ENCODE measurements around the gene MYLIP. TPM values are rescaled to one million over a fixed set of nuclear protein-coding genes. Genes with fewer than 3 reads are reported as not detected.

The MYLIP gene
- total and polyA plus RNA-seq, 2 of the 13 experiments (the other 11 are each of a cell fraction or from before 2014, with no cell fraction given) = 3.4 to 10.8 TPM

- intact Hi-C loops (cut with micrococcal nuclease; ENCODE audit: unreplicated experiment) (no loop called here), in situ Hi-C loops (cut with HindIII; ENCODE audit: extremely low pct_ligation_motif_present, low pct_unique_long_range_greater_than_20kb) (no loop called here)
- CTCF ChIA-PET (ENCODE audit: low intra/inter-chr PET ratio, low total read pairs) = interaction anchor here (3.0 kb wide), 1 partner anchor 440 kb away, joined by 19 read pairs; no protein-coding TSS in a partner anchor
- POLR2A ChIA-PET = interaction anchor here (1.3 to 2.3 kb wide), 2 partner anchors 19 to 52 kb away, joined by 5 to 6 read pairs; no protein-coding TSS in a partner anchor
- ATAC-seq (peak; percentile 32), DNase-seq (ENCODE audit: low spot score) (peak; percentile 72), FAIRE-seq (peak; percentile 40)
- no peaks in the 10 kb centered on the region for H3K79me2 ChIP-seq (ENCODE audit: insufficient read depth, low read length)
- H4K20me1 ChIP-seq (ENCODE audit: insufficient read depth, low read length) = no peaks in the 10 kb centered on the region
- H3K9ac ChIP-seq (ENCODE audit: insufficient read depth, low read depth, low read length) = peak overlapping the region; percentile 85; the same call in 1 of the 2 replicates
- H3K27ac ChIP-seq (ENCODE audit: extremely low read length, insufficient read depth, low read length) = peak overlapping the region; percentile 55
- H3K9me3 ChIP-seq (ENCODE audit: low read length) = no peaks in the 10 kb centered on the region
- H2AFZ ChIP-seq (ENCODE audit: low read length) = no peak overlapping the region
- peak overlapping the region; percentile 99 for H3K4me2 ChIP-seq (ENCODE audit: low read depth, low read length)
- peaks cover 26% of the 10 kb centered on the region for H3K4me1 ChIP-seq (ENCODE audit: insufficient read depth, low read length)
- H3K4me3 ChIP-seq (replicated peaks in 1 of 3; ENCODE audit: insufficient read depth in 1 of 3, low read depth in 2 of 3, low read length in 3 of 3) = peak overlapping the region in 2 of 3 experiments; percentile 95; a peak in 3 of 6 replicates
- peaks cover 0 to 17% of the 10 kb centered on the region in 2 experiments; a peak in 2 of 5 replicates for H3K27me3 ChIP-seq (ENCODE audit: control insufficient read depth in 1 of 2, insufficient read depth in 2 of 2, low read length in 2 of 2)
- 27% methylated on average over 3 of the region's 3 CpGs for WGBS (ENCODE audit: low lambda C conversion rate)
- H3K36me3 ChIP-seq (replicated peaks in 1 of 2; ENCODE audit: control insufficient read depth in 1 of 2, insufficient read depth in 2 of 2, low read length in 2 of 2) = no peaks in the 10 kb centered on the region
- no TSS peak for BruUV-seq (replicated peaks)
- TF ChIP-seq NFYC (CRISPR knock-in tag; IDR thresholded peaks at IDR 0.05) (no peak), ZSCAN29 (CRISPR knock-in tag; conservative IDR thresholded peaks at IDR 0.05) (no peak), ZNF121 (CRISPR knock-in tag; IDR thresholded peaks at IDR 0.05) (no peak), PATZ1 (CRISPR knock-in tag; IDR thresholded peaks at IDR 0.05) (peak; percentile 23; the same call in 1 of the 2 replicates), SNAI1 (CRISPR knock-in tag; IDR thresholded peaks at IDR 0.05; ENCODE audit: borderline replicate concordance) (no peak), ZMAT5 (CRISPR knock-in tag; IDR thresholded peaks at IDR 0.05; ENCODE audit: borderline replicate concordance, low read depth) (no peak), JUND (CRISPR knock-in tag; IDR thresholded peaks at IDR 0.05) (no peak), BCL6 (CRISPR knock-in tag; IDR thresholded peaks at IDR 0.05) (0 out of 2 replicates have a peak, but pooled peaks have one; percentile 37), MXD4 (CRISPR knock-in tag; IDR thresholded peaks at IDR 0.05) (0 out of 2 replicates have a peak, but pooled peaks have one; percentile 29), SAP130 (CRISPR knock-in tag; IDR thresholded peaks at IDR 0.05; ENCODE audit: low read depth) (peak; percentile 65), ZSCAN9 (CRISPR knock-in tag; IDR thresholded peaks at IDR 0.05; ENCODE audit: borderline replicate concordance) (0 out of 2 replicates have a peak, but pooled peaks have one; percentile 57), ZGPAT (CRISPR knock-in tag; IDR thresholded peaks at IDR 0.05) (peak; percentile 30; the same call in 1 of the 2 replicates), ZNF614 (CRISPR knock-in tag; IDR thresholded peaks at IDR 0.05; ENCODE audit: borderline replicate concordance) (0 out of 2 replicates have a peak, but pooled peaks have one; percentile 30), SIX4 (CRISPR knock-in tag; IDR thresholded peaks at IDR 0.05) (peak; percentile 96), HOXA5 (CRISPR knock-in tag; IDR thresholded peaks at IDR 0.05) (no peak), ZNF101 (CRISPR knock-in tag; IDR thresholded peaks at IDR 0.05; ENCODE audit: borderline replicate concordance, low read depth) (no peak), NAIF1 (CRISPR knock-in tag; IDR thresholded peaks at IDR 0.05; ENCODE audit: borderline replicate concordance) (no peak), HOXD1 (CRISPR knock-in tag; IDR thresholded peaks at IDR 0.05) (no peak), NCOA2 (CRISPR knock-in tag; IDR thresholded peaks at IDR 0.05) (peak; percentile 66), ARHGAP35 (CRISPR knock-in tag; IDR thresholded peaks at IDR 0.05; ENCODE audit: borderline replicate concordance) (no peak), MTERF4 (CRISPR knock-in tag; IDR thresholded peaks at IDR 0.05) (no peak)
These were observed 2.1 kb downstream of the MYLIP start for GRCh38 chr6:16130932-16131387.
